Measurements from ENCODE around the gene IMMP2L.
A peak's percentile ranks its signal among the peaks of the same experiment; 100 is the strongest.

The IMMP2L gene

DNA sequence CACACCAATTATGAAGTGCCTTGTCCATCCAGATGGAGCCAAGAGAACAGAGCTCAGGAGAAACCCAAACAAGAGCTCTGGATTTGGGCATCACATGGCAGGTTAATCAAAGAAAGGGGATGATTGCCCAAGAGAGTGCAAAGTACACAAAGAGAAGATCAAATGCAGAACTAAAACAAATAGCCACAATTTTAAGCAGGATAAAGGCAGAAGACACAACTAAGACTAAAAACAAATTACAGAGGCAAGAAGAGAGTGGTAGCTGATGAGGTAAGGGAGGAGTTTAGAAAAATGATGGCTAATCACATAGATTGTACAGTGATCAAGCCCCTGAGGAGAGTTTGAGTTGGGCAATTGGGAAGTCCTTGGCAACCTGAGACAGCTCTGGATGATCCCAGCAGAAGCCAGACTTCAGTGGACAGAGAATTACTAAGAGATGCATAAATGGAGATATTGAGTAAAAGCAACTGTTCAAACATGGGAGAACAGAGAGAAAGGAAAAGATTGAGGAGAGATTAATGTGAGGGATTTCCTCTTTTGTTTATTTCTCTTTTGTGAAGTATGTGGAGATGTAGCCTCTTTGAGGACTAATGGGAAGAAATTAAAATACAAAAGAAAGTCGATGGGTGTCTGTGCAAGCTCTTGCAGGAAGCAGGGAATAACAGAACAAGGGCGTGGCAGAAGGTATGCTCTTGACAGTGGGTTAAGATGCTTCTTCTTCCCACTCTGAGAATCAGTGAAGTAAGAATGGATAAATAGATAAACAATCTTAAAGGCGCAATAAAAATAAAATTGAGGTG lies 369.5 kb downstream of the IMMP2L start:
- DNase-seq = no peak

DNA sequence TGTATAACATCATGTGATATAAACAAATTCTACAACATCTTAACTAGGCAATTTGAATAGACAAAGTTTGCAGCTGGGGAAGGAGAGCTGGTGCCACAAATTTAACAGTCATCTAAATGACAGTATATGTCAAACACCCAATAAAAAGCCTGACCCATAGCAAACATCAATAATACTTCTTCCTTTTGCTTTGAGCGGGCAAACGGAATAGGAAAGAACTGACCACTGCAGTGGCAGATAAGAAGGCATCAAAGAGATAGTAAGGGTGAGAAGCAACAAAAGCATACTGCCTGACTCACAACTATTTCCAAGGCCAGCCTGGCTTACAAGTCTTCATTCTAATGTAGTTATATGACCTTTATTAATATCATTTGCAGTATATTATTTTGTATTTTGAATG lies 371.5 kb downstream of the IMMP2L start:
- DNase-seq = no peak

DNA sequence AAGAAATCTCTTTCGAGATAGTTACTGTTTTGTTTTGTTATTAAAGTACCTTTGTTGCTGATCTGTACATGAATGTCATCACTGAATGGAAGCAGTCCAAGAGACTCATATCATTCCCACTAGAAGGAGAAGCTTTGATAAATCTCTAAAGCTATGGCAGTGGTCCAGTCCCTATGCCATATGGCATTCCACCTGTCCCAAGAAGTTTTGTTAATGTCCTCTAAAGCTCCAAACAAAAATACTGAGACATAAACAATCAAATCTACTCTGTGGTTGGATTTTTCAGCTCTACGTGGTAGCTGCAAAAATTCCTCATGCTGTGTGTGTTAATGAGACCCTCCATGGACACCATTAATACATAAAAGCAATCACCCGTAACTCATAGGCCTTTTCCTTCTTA lies 377.3 kb downstream of the IMMP2L start:
- no peak for DNase-seq

DNA sequence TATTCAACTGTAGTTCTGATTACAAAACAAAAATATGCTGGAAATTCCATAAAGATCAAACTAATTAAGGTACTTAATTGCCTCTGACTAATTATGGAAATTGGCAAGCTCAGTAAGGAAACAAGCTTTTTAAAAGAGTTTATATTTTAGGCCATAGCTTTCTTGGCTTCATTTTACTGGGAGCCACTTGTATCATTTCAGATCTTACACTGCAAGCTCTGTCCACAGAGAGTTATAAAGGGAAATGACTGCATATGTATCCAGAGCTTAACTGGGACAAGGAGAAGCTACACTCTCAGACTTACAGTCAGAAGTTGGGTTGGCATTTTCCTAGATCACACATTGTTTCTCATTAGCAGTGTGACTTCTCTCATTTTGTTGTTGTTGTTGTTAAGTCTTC lies 379.0 kb downstream of the IMMP2L start:
- no peak for DNase-seq

DNA sequence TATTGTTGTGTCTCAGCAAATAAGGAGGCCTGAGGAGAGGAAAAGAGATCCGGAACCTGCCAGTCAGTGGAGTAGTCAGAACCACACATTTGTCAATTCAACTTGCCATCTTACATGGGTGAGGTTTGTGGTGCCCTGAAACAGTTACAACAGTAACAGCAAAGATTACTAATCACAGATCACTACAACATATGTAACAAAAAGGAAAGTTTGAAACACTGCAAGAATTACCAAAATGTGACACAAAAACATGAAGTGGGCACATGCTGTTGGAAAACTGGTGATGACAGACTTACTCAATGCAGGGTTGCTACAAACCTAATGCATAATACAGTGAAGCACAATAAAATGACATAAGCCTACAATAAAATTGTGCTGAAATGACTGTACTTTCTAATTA lies 382.0 kb downstream of the IMMP2L start:
- DNase-seq = no peak

DNA sequence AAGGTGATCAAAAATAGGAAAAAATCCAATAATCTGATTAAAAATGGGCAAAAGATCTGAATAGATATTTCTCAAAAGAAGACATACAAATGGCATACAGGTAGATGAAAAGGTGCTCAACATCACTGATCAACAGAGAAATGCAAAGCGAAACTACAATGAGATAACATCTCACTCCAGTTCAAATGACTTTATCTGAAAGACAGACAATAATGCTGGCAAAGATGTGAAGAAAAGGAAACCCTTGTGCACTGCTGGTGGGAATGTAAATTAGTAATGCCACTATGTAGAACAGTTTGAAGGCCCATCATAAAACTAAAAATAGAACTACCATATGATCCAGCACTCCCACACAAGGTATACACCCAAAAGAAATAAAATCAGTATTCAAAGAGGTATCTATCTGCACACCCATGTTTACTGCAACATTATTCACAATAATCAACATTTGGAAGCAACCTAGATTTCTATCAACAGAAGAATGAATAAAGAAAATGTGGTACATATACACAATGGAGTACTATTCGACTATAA lies 386.3 kb downstream of the IMMP2L start:
- no peak for DNase-seq

DNA sequence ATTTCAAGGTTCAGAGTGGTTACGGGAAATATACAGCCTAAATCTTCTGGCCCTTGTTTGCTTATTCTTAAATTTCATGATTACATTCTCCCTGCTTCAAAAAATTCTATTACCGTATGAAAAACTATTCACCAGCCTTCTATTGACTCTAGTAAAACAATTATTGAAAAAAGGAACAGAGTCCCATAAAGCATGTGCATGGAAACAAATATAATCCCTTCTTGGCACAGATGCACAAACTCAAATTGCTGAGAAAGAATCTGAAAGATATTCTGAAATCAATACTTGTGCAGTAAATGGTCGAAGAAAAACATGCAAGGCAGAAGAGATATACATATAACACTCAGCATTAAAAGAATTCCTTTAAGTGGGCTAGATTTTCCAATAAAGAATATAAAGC lies 387.8 kb downstream of the IMMP2L start:
- no peak for DNase-seq

DNA sequence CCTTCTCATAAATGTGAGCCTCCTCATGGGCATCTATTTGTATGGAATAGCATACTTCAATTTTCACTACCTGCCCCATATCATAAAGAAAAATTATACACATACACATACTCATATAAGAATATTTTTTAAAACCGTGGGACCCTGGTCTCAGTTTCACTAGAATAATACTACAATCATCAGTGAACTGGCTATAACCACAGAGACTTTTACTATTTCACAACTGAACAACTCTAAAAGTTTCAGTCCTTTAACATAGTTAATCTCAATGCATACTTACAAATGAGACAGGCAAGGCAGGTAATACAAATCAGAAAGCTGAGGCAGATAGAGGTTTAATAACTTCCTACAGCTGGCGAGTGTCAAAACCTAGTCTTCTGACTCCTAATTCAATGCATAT lies 388.3 kb downstream of the IMMP2L start:
- DNase-seq = no peak

DNA sequence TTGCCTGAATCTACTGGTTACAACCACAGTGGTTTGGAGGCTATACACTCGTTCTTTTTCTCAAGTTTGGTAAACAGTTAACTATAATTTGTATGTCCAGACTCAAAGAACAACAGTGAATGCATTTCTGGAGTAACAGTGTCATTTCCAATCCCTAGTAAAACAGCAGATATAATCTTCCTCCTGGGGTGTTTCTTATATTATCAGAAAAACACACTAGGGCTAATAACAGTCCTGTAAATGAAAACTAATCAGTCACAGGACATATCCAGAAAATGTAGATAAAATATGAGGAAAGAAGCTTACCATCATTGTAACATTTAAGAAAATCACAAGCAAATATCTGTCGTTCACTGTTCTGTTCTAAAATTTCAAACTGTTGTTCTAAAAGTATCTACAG lies 388.8 kb downstream of the IMMP2L start:
- no peak for DNase-seq

DNA sequence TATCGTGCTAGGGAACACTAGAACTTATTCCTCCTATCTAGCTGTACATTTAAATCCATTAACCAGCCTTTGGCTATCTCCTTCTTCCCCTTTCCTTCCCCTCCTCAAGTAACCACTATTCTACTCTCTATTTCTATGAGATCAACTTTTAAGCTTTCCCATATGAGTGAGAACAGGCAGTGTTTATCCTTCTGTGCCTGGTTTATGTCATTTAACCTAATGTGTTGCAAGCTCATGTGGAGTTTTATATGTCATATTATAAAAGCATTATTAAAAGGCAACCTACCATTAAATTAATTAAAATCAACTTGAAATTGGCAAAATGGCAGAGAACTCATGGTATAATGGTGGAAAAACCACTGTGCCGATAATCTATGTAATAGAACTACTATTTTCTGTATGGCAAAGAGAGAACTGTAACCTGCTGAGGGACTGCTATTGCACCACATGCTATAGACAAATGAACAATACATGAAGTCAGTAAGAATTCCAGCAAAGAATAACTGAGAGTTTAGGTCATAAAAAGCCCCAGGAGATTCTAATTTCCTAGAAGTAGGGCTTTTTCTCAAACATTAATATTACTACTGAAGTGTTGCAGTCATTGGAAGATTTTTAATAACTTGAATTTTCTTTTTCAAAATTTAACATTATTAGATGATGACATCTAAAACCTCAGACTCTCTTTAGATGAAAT lies 389.6 kb downstream of the IMMP2L start:
- DNase-seq = no peak

DNA sequence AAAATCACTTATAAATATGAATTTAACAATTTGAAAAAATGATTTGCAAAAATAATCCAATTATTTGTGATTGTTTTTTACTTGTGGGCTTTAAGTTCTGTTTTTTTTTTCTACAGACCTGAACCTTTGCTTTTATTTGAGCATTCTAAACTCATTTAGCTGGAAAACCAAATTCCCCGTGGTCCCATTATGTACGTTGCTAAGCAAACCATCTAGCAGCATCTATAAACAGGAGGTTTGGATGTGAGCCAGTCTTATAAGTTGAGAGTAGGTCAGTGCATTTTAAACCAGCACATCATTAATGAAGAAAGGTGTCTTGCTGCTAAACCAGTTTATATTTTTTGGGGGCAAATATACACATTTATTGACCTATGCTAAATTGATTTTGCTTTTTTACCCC lies 394.1 kb downstream of the IMMP2L start:
- peak; percentile 21 to 56 for DNase-seq

DNA sequence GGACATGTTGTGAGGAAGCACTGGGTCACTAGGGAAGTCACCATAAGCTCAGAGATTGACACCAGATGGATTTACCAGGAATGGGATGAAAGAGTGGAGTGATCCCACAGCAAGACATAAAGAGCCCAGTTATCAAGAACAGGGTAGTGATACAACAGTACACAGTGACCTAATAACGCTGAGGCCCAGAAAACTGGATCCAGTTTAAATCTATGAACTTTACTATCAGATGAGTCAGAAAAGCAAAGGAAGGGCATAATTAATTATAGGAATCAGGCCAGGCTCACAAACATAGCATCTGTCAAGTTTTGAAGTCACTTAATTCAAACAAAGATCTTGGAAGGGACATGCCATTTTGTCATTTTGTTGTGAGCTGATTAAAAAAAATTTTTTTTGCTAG lies 397.9 kb downstream of the IMMP2L start:
- DNase-seq = no peak

DNA sequence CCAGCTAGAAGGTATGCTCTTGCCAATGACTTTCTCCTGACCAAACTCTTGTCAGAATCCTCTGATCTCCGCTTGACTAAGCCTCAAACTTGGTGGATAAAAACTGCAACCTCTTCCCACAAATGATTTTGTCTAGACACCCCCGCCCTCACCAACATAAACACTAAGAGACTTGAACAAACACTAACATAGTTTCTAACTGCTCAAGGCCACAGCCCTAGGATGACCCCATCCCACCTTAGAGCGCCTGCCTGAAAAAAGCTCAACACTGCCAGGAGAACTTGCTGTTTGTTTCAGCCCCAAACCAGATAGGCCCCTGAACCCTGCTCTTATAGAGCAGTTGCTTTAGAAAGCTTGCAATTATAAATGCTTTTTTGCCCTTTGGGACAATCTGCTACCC lies 399.6 kb downstream of the IMMP2L start:
- no peak for DNase-seq

DNA sequence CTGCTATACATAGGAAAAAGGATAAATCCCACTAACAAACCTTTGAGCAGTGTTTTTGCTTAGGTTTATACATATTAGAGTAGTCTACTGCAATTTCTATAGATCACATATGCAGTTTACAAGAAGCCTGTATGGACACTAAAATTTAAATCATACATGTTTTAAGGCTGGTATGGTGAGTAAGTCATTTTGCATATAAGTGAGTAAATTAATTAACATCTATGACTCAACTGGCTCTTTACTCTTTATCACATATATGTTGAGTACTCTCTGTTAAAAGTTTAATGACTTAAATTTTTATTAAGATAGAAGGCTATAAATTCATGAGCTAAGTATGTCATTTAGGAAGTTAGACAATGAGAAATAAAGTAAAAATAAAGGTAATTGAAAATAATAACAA lies 402.0 kb downstream of the IMMP2L start:
- DNase-seq = no peak

DNA sequence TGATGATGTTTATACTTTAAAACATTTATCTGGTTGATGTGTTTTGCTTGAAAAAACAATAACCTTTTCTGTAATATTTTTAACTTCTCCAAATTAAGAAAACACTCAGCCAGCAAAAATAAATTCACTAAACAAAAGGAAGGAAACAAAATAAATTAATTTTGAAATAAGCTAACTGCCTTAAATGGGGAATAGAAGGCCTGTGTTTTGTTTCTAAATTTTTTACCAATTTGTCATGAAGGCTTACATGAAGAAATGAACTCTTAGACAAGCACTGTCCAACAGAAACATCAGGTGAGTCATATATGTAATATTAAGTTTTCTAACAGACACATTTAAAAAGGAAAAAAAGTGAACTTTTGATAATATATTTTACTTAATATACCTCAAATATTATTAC lies 402.9 kb downstream of the IMMP2L start:
- no peak for DNase-seq

DNA sequence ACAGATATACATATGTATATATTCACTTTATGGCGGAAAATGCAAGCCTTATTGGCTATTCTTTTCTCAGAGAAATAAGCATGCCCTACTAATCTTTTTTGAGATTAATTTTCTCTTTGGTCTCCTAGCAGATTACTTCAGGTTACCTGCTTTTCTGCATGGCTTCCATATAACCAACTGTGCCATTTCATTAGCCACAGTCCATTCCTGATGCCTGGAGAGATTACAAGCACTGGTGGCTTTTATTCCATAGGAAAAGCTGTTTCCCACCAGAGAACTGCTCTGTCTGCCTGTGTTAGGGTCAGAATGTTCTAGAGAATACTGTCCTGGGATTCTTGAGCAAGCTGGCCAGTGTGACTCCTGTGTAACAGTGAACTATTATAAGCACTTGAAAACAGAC lies 411.6 kb downstream of the IMMP2L start:
- no peak for DNase-seq

DNA sequence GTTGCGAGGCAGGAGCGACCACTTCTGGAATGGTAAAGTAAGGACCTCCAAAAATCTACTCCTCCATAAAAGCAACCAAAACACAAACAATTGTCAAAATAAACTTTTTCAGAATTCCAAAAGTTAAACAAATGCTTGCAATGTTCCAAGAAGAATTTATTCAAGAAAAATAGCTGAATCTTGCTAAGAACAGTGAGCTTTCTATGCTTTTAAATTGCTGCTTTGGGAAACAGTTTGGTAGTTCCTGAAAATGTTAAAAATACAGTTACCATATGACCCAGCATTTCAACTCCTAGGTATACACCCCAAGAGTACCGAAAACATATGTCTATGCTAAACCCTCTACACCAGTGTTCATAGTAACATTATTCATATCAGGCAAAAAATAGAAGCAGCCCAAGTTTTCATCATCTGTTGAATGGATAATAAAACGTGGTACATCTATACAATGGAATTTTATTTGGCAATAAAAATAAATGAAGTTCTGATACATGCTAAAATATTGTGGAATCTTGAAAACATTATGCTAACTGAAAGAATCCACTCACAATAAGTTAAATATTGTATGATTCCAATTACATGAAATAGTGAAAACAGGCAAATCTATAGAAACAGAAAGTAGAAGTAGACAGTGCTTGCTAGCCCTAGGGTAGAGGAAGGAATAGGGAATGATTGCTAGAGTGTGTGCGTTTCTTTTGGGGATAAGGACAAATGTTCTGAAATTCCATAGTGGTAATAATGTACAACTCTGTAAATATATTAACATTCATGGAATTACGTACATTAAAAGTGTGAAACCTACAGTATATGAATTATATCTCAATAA lies 414.4 kb downstream of the IMMP2L start:
- no peak for DNase-seq

DNA sequence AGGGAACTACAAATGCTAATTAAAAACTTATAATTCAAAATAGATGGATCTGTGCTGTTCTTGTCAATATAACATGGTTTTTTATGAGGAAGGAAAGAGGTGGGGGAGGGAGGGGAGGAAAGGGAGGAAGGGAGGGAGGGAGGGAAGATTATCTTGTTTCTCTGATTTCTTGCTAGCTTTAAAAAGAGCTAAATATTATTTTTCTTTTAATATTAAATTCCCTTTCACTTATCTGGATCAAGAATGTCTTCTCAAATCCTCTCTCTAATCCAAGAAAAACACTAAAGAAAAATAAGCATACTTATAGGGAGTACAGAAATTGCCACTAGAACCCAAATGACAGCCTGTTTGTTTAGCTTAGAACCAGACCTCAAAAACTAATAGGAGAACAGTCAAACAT lies 416.2 kb downstream of the IMMP2L start:
- no peak for DNase-seq

DNA sequence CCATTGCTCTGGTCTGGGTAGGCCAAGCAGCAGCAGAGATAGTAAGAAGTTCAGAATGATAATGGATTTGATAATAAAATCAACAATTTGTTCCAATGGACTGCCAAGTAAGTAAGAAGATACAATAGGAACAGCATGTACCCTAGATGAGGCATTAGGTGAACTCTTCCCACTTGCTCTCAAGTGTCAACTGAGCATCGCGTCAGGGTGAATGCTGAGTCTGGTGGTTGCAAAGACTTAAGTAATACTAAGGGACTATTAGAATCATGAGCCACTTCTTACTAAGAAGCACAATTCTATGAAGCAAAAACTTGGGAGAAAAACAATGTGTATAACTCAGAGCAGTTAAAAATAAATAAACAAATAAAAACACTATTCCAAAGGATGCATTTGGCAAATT lies 416.8 kb downstream of the IMMP2L start:
- no peak for DNase-seq

DNA sequence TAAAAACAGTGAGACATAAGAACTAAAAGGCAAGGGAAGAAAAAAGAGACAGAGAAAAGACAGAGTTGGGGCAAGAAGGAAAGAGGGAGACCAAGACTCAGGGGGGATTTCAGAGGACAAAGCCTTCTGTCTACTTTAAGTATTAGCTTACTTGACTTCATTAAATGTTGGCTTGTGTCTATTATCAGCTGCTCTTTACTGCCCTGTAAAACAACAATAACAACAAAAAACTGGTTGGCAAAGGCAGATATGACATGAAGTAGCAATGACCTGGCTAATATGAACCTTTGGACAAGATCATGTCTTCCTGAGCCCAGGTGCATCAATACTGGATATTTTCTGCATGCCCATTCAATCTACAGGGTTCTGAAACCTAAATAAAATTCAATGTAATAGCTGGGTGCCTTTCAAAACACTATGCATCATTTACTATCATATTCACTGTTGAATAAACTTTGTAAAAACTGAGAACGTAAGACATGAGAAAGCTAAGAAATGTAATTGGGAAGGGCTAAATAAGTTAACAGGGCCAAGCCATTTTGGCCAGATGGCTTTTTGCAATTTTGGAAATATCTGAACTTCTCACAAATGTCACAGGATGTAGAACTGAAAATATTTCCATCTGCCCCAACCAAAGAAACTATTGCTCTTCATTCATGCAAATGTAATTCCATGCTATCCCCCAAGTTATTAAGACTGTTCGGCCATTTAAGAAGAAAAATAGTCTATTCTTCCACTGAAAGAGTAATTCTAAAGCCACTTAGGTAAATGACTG lies 422.0 kb downstream of the IMMP2L start:
- DNase-seq = no peak

DNA sequence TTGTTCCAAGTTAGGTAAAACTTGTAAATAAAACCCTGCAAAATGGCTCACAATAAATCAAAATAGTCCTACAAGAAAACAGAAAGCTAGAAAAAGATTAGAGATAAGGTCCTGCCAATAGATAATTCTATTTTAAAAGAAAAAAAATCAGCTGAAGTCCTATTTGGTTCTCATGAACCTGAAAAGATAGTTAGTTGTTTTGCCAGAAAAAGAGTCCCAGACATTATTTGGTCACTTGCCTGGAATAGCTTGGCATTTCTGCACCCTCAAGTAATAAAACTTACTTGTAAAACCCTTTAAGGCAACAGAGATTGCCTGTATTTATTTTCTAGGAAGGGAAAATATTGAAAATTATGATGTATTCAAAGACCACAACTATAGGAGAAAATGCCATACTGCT lies 423.7 kb downstream of the IMMP2L start:
- no peak for DNase-seq

DNA sequence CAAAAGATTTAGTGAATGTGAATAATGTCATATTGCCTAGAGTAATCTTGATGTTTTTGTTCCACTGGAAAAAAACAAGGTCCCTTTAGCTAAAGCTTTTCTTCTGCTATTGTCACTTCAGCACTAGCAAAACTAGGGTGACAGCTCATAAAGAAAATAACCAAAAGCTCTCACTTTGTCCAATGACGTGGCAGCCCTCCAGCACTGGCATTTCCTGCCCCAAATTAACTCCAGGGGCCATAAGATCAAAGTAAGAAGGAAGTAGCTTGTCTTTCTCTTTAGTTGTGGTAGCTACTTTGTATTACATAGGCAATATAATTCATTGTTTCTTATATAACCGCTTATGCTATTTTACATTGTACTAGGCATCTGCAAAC lies 424.1 kb downstream of the IMMP2L start:
- no peak for DNase-seq
